CD4-positive, alpha-beta T cell treated with Interleukin-6 for 4 hours (primary cell): ENCODE data around the gene PDE4D.
"Not testable (repeated sequence)": the region's sequence is repeated elsewhere in the genome, so short reads cannot be mapped to it uniquely, and the experiment has no call there.

ENCODE experiments used
- DNase-seq: peaks from one replicate; pipeline ENCODE4 v3.0.0-alpha.2; 2020; ENCODE audit warnings: mixed read lengths

PDE4D gene

DNA sequence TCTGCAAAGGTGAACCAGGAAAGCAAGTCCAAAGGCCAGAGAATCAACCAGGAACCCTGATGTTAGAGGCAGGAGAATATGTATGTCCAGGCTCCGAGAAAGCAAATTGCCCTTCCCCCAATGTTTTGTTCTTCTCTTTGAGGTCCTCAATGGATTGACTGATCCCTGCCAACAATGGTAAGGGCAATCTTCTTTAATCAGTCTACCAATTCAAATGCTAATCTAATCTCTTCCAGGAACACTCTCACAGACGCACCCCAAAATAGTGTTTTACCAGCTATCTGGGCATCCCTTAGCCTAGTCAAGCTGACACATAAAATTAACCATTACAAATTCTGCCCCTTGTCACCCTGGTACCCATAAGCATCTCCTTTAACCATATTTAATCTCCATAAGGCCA lies 912.6 kb downstream of the PDE4D start:
- DNase-seq, result no peak

DNA sequence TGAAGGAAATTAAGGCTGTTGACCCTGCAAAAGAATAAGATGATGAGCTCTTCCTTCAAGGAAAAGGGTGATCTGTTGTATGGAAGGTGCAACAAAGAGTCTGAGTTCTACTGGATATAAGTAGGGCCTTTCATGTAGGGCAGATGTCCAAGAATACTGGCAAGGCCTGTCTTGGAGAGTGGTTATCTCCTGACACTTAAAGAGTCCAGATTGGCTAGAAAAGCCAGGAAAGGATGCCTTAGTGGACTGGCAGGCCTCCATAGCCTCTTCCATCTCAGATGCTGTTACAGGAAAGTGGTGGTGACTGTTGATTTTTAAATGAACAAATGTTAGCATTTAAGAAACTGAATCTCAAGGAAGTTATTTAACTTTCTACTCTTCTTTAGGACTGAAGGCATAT lies 914.4 kb downstream of the PDE4D start:
- no peak for DNase-seq

DNA sequence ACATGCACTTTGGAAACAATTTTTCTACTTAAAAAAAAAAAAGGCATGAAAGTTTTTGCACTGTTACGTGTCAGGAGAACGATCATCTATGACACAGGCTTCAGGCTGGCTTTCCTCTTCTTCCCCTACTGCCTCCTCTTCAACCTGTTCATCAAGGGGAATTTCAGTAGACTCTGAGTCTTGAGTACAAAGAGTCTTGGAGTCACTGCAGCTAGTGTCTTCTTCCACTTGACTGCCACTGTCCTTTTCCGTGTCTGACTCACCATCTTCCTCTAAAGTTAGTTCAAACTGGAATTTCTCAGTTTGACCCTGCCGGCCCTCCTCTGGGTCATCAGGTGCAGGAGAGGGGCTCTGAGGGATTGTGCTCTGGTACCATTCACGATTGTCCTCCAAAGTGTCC lies 918.9 kb downstream of the PDE4D start:
- no peak for DNase-seq

- DNase-seq, result no peak
Observed at GRCh38 chr5:58974083-58974482, 919.4 kb downstream of the PDE4D start.

DNA sequence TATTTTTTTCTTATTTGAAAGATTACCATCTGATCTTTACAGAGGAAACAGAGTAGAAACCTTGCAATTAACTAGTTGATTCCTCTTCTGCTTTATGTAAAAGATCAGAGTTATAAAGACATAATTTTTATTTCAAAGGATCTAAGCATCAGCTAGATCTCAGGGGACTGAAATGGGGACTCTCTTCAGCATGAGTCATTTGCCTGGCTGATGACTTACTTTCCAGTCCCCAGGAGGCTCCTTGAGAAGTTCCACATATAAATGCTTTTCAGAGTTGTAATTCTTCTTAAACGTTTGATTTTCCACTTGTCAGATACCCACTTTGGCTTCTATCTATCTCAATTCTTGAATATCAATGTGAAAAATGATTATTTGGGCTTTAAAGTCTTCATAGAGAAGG lies 921.2 kb downstream of the PDE4D start:
- DNase-seq, result no peak

DNA sequence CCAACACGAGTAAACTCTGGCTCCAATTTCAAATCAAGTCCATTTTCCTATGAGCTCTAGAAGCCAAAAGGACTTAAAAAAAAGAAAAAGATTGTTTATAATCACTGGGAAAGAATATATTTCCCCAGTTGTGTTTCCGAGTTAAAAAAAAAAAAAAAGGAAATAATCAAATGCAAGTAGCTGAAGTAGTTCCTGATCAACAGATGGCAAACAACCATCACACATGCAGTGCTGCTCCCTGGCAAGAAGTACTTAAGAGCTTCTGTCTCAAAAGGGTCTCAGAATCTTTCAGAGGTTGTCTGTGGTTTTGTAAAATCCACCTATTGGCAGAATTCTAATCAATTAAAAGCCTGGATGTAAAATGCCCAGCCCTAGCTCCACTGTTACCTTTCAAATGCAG lies 922.8 kb downstream of the PDE4D start:
- no peak for DNase-seq

- no peak for DNase-seq
Observed at GRCh38 chr5:58969795-58970194, 923.7 kb downstream of the PDE4D start.

DNA sequence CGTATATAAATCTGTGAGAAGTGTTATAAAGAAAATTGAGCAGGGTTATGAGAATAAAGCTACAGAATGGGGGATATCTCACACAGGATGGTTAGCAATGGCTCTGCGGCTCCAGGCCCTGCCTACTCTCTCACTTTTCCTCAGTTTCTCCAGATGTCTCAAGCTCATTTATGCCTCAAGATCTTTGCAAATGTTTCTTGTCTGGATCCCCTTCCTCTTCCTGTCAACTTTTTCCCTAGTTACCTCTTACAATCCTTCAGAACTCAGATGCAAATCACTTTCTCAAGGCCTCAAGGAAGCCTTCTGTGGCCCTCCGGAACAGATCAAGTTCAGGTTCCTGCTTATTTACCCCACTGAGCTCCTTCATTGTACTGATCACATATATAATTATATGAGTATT lies 924.3 kb downstream of the PDE4D start:
- no peak for DNase-seq

GRCh38 chr5:58968350-58968749 lies 925.2 kb downstream of the PDE4D start:
- DNase-seq, result no peak

- no peak for DNase-seq
Observed at GRCh38 chr5:58967597-58968281, 925.8 kb downstream of the PDE4D start.

GRCh38 chr5:58965677-58966414 lies 927.7 kb downstream of the PDE4D start:
- no peak for DNase-seq

- DNase-seq, result no peak
Observed at GRCh38 chr5:58963821-58964220, 929.7 kb downstream of the PDE4D start.

DNA sequence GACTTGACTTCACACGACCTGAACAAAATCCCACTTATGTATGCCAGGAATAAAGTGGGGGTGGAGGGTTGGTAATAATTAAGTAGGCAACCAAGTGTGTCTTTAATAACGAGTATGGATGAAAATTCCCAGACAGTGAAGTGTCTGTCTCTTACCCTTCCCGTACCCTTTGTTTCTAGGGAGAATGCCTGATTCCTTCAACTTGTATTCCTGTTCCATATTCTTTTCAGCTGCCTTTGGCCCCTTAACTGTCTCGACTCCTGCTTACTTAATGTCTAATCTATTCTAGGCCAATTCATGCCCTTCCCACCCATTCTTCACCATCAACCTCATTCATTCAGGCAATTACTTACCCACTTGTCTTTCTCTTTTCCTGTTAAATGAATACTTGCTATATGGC lies 930.2 kb downstream of the PDE4D start:
- no peak for DNase-seq

GRCh38 chr5:58961631-58962280 lies 931.8 kb downstream of the PDE4D start:
- no peak for DNase-seq

GRCh38 chr5:58958701-58959100 lies 934.8 kb downstream of the PDE4D start:
- DNase-seq, result no peak

- DNase-seq, result not testable (repeated sequence)
Observed at GRCh38 chr5:58953218-58953617, 940.3 kb downstream of the PDE4D start.

DNA sequence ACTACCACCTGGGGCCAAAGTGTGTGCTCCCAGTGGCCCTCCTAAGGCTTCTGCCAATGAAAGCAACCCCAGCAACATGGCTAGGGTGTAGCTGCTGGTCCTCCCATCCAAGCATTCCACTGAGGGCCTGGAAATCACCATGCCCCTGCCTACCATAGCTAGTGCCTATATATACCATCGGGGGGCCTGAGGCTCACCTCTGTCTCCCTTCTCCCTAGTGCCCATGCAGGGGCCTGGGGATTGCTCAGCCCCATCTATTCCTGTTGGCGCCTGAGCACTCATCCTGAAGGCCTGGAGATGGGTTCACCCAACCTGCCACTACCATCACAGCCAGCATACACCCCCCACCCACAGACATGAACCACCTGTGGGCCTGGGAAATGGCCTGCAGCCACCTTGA lies 943.3 kb downstream of the PDE4D start:
- no peak for DNase-seq

- DNase-seq, result no peak
Observed at GRCh38 chr5:58946230-58946629, 947.3 kb downstream of the PDE4D start.

DNA sequence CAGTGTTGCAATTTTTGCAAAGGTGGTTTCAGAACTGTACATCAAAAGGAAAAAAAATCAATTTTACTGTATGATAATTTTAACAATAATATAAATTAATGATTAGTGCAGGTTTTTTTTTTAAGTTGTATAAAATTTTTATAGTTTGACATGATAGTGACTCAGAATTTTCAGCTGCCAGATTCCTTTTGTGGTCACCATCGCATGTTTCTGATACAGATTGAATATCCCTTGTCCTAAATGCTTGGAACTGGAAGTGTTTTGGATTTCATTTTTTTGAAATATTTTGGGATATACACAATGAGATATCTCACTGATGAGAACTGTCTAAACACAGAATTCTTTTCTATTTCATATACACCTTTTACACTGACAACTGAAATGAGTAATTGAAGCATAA lies 949.3 kb downstream of the PDE4D start:
- no peak for DNase-seq

- no peak for DNase-seq
Observed at GRCh38 chr5:58940446-58940845, 953.1 kb downstream of the PDE4D start.

GRCh38 chr5:58939664-58940063 lies 953.9 kb downstream of the PDE4D start:
- no peak for DNase-seq

- DNase-seq, result no peak
Observed at GRCh38 chr5:58938563-58939424, 954.7 kb downstream of the PDE4D start.

DNA sequence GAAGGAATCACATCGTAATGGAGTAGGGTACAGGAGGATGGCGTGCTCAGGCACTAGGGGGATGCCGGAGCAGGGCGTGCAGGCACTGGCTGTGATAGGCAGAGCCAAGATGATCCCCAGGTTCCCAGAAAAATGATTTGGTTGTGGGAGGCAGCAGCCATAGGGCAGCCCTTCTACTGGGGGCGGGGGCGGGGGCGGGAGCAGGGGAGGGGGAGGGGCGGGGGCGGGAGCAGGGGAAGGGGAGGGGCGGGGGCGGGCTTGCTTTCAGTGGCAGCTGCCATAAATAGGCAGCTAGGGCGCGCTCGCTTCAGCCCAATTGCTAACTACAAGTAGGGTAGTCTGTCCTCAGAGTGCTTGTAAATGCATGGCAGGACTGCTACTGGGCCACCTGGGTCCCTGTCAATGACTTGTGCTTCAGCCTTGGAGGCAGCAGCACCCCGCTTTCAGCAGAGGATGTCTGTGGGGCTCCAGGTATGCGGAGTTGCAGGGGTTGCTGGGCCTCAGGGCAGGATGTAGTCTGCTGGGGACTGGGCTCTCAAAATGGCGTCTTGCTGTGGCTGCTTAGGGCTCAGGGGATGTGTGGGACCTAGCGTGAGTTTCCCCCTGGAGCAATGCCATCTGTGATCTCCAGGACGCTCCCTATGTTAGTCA lies 956.4 kb downstream of the PDE4D start:
- no peak for DNase-seq
